Spleen (tissue), 11 donors: ENCODE measurements around the gene HTR2A. TPM values are rescaled to one million over a fixed set of nuclear protein-coding genes. Genes with fewer than 3 reads are reported as not detected.

Experiments
- DNase-seq: peaks from one replicate; pipeline ENCODE4 v3.0.0-alpha.2; 2020
- H3K27ac ChIP-seq, 8 donors: fragments of 200-600 bp; sonication (generic) in 7 of 8; 1 replicate in 4 of 8; 2 replicates in 4 of 8; pipeline versions ENCODE4 v1.5.0 to v1.8.0; 2016 to 2021; ENCODE audit warnings: inconsistent platforms in 4 of 8, mild to moderate bottlenecking in 4 of 8, moderate library complexity in 1 of 8
- H3K27me3 ChIP-seq, 7 donors: fragments of 200-600 bp; sonication (generic) in 6 of 7; replicated peaks in 1 of 7; 1 replicate in 4 of 7; 2 replicates in 3 of 7; pipeline versions ENCODE4 v1.5.0 to v1.8.0; 2016 to 2021; ENCODE audit warnings: inconsistent platforms in 3 of 7, mild to moderate bottlenecking in 1 of 7
- H3K36me3 ChIP-seq, 6 donors: fragments of 200-600 bp; sonication (generic) in 5 of 6; 1 replicate in 4 of 6; 2 replicates in 2 of 6; pipeline versions ENCODE4 v1.5.0 to v1.8.0; 2016 to 2021; ENCODE audit warnings: inconsistent platforms in 2 of 6
- H3K4me1 ChIP-seq, 6 donors: fragments of 200-600 bp; sonication (generic) in 5 of 6; 1 replicate in 3 of 6; 2 replicates in 3 of 6; pipeline versions ENCODE4 v1.5.0 to v1.8.0; 2016 to 2021; ENCODE audit warnings: inconsistent platforms in 3 of 6
- H3K4me3 ChIP-seq, 8 donors: fragments of 200-600 bp; sonication (generic) in 7 of 8; 1 replicate in 4 of 8; 2 replicates in 4 of 8; pipeline versions ENCODE4 v1.5.0 to v1.8.0; 2016 to 2021; ENCODE audit warnings: inconsistent platforms in 4 of 8, mild to moderate bottlenecking in 4 of 8, moderate library complexity in 2 of 8
- H3K9me3 ChIP-seq, 8 donors: fragments of 200-600 bp; sonication (generic) in 7 of 8; 1 replicate in 4 of 8; 2 replicates in 4 of 8; pipeline versions ENCODE4 v1.5.0 to v1.8.0; 2016 to 2021; ENCODE audit warnings: inconsistent platforms in 4 of 8
- POLR2A ChIP-seq, 3 donors: fragments of 450-650 bp; IDR thresholded peaks; one replicate each; pipeline ENCODE4 v1.5.1; 2017; ENCODE audit warnings: antibody characterized with exemption in 3 of 3, mild to moderate bottlenecking in 1 of 3
- POLR2AphosphoS5 ChIP-seq, 3 donors: sonication (generic); formaldehyde crosslinking; IDR thresholded peaks; one replicate each; pipeline ENCODE4 v1.5.1; 2017; ENCODE audit warnings: antibody characterized with exemption in 3 of 3
- WGBS, 5 donors: extraction: QIAGEN DNeasy Blood & Tissue Kit in 3 of 5; methylation state at CpG; one replicate each; pipeline versions ENCODE4 v1.1.5 to v1.1.7; 2013 to 2018; 5-methylcytosine and 5-hydroxymethylcytosine counted together
- intact Hi-C: fragments of 100-400 bp; cut with DNase I; formaldehyde crosslinking; loops from one replicate; pipeline ENCODE4 v1.15.0; 2023; ENCODE audit warnings: low total_unique reads
- polyA plus RNA-seq, 3 donors: library from polyadenylated mRNA; stranded (reverse); fragments of 200-250 nt; gene quantifications; one replicate each; pipeline ENCODE4 v1.2.1, GENCODE V29; 2013
- total RNA-seq, 7 donors: library from RNA; depleted of rRNA in 3 of 7; stranded (reverse); fragments of >200 nt in 3 of 7; fragmentation: NEBNext Ultra II Directional in 4 of 7; extraction: Animal tissue kit (Norgen Biotek cat#: 25700) in 4 of 7; gene quantifications; one replicate each; pipeline versions ENCODE4 v1.1.0 to v1.2.1, GENCODE V29; 2016 to 2021
- TF ChIP-seq, protein P1 (sequence below), 11 experiments: fragments of 200-600 bp in 7 of 11; fragments of 450-650 bp in 4 of 11; sonication (generic) in 4 of 11; IDR thresholded peaks in 8 of 11; conservative IDR thresholded peaks in 3 of 11; 1 replicate in 7 of 11; 2 replicates in 4 of 11; pipeline versions ENCODE4 v1.4.0 to v1.8.0; 2016 to 2021; ENCODE audit warnings: antibody characterized with exemption in 11 of 11, inconsistent platforms in 4 of 11, mild to moderate bottlenecking in 1 of 11
- donor health status: healthy with polysubstance abuse.
- donor health status: DM: no; HTN: no; CAD: no; lungs with moderate emphysema.
- donor health status: DM: no; HTN: no; CAD: no.
- donor health status: Bipolar disorder and iron deficiency.
- donor health status: healthy.
- donor health status: DM: no; HTN: no; CAD: no.
- donor health status: DM: yes; HTN: yes; CAD: no.

The HTR2A gene
- total and polyA plus RNA-seq, 10 donors = 0.03 to 0.15 (median 0.07) TPM; not detected in 7

DNA sequence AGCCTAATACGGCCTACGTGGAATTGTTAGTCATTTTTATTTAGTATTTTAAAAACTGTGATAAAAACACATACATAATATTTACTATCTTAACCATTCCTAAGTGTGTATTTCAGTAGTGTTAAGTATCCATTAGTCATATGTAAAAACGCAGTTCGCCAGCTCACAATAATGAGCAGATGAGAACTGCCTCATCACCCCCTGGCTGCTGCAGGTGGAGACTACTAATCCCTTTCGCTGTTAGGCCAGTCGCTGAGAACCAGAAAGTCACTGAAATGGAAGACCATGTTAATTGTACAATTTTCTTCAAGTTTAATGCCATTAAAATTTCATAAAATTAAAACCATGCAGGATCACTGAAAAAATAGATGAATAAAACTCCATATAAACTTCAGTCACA, 101.5 kb downstream of the HTR2A start:
- intact Hi-C loops = no loop called here
- no peaks in the 10 kb centered on the region for H3K27me3 ChIP-seq
- H3K27ac ChIP-seq = no peak overlapping the region
- TF ChIP-seq, protein P1, sequence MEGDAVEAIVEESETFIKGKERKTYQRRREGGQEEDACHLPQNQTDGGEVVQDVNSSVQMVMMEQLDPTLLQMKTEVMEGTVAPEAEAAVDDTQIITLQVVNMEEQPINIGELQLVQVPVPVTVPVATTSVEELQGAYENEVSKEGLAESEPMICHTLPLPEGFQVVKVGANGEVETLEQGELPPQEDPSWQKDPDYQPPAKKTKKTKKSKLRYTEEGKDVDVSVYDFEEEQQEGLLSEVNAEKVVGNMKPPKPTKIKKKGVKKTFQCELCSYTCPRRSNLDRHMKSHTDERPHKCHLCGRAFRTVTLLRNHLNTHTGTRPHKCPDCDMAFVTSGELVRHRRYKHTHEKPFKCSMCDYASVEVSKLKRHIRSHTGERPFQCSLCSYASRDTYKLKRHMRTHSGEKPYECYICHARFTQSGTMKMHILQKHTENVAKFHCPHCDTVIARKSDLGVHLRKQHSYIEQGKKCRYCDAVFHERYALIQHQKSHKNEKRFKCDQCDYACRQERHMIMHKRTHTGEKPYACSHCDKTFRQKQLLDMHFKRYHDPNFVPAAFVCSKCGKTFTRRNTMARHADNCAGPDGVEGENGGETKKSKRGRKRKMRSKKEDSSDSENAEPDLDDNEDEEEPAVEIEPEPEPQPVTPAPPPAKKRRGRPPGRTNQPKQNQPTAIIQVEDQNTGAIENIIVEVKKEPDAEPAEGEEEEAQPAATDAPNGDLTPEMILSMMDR (IDR thresholded peaks at IDR 0.05 in 8 of 11, conservative IDR thresholded peaks at IDR 0.05 in 3 of 11) = no peak
- no peak for TF ChIP-seq POLR2AphosphoS5 (IDR thresholded peaks at IDR 0.05)
- TF ChIP-seq POLR2A (IDR thresholded peaks at IDR 0.05) = no peak
- H3K4me3 ChIP-seq = no peak overlapping the region
- peaks cover 0 to 55% (median 35%) of the 10 kb centered on the region in 6 donors for H3K4me1 ChIP-seq
- DNase-seq = no peak
- 92 to 97% (median 95%) methylated on average over 6 of the region's 6 CpGs for WGBS, 5 donors
- no peaks in the 10 kb centered on the region for H3K9me3 ChIP-seq
- peaks cover 0 to 12% (median 9%) of the 10 kb centered on the region in 6 donors for H3K36me3 ChIP-seq

DNA sequence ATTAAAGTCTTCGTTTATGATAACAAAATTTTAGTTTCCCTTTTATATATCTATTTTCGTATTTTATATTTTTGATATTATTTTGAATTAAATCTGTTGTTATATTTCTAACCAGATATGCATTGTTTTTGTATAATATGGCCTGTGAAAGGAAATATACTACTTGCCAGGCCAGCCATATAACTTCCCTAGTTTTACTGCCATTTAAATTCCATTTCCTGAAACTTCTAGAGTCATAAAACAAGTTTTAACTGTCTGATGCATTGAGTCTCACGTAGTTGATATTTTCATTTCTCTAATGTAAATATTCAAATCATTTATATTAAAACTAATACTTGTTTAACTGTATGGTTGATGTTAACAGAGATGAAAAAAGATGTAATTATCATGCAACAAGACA, 113.3 kb downstream of the HTR2A start:
- Histone ChIP-seq H3K4me3 (no peak overlapping the region), H3K36me3 (peaks cover 0 to 100% (median 67%) of the 10 kb centered on the region in 6 donors), H3K27me3 (no peaks in the 10 kb centered on the region), H3K9me3 (no peaks in the 10 kb centered on the region), H3K4me1 (no peaks in the 10 kb centered on the region), H3K27ac (no peak overlapping the region)
- intact Hi-C loops = no loop called here
- no peak for DNase-seq
- TF ChIP-seq POLR2A (IDR thresholded peaks at IDR 0.05) (no peak), POLR2AphosphoS5 (IDR thresholded peaks at IDR 0.05) (no peak)
- TF ChIP-seq, protein P1 (IDR thresholded peaks at IDR 0.05 in 8 of 11, conservative IDR thresholded peaks at IDR 0.05 in 3 of 11) = no peak
- 89 to 94% (median 92%) methylated on average over 3 of the region's 3 CpGs for WGBS, 5 donors

- no peak for DNase-seq
- Histone ChIP-seq H3K4me1 (no peaks in the 10 kb centered on the region), H3K27me3 (no peaks in the 10 kb centered on the region), H3K36me3 (peaks cover 0 to 100% (median 67%) of the 10 kb centered on the region in 6 donors), H3K27ac (no peak overlapping the region), H3K9me3 (no peaks in the 10 kb centered on the region), H3K4me3 (no peak overlapping the region)
- 67 to 74% (median 71%) methylated on average over 2 of the region's 2 CpGs for whole genome bisulfite sequencing, 5 donors
- TF ChIP-seq POLR2AphosphoS5 (IDR thresholded peaks at IDR 0.05) (no peak), POLR2A (IDR thresholded peaks at IDR 0.05) (no peak)
- TF ChIP-seq, protein P1 (IDR thresholded peaks at IDR 0.05 in 8 of 11, conservative IDR thresholded peaks at IDR 0.05 in 3 of 11) = no peak
- intact Hi-C loops = no loop called here
Observed at GRCh38 chr13:46782691-46783090, 114.2 kb downstream of the HTR2A start.

- no peak for TF ChIP-seq POLR2AphosphoS5 (IDR thresholded peaks at IDR 0.05)
- TF ChIP-seq, protein P1 (IDR thresholded peaks at IDR 0.05 in 8 of 11, conservative IDR thresholded peaks at IDR 0.05 in 3 of 11) = no peak
- TF ChIP-seq POLR2A (IDR thresholded peaks at IDR 0.05) = no peak
- intact Hi-C loops = no loop called here
Observed at GRCh38 chr13:46782066-46782465, 114.8 kb downstream of the HTR2A start.

More at GRCh38 chr13:46782066-46782465, 114.8 kb downstream of the HTR2A start:
- Histone ChIP-seq H3K9me3 (no peaks in the 10 kb centered on the region), H3K4me3 (no peak overlapping the region), H3K27ac (no peak overlapping the region), H3K27me3 (no peaks in the 10 kb centered on the region), H3K4me1 (no peaks in the 10 kb centered on the region), H3K36me3 (peaks cover 0 to 100% (median 68%) of the 10 kb centered on the region in 6 donors)
- 89 to 98% (median 93%) methylated on average over 1 of the region's 1 CpG for WGBS, 5 donors
- DNase-seq = no peak

Other genes with a start within 250 kb of the HTR2A start
- 10 to 100 TPM; 52.3 to 85.5 (median 61.5) TPM for gene ESD, start 99.9 kb downstream of the HTR2A start, total RNA-seq
- gene ESD, start 99.9 kb downstream of the HTR2A start, polyA plus RNA-seq = 10 to 100 TPM; 64.7 to 78.0 (median 65.0) TPM